HepG2 (cell line): ENCODE measurements around the gene ZFHX3. TPM values are rescaled to one million over a fixed set of nuclear protein-coding genes. Genes with fewer than 3 reads are reported as not detected.

Source experiments
- ARID5B ChIP-seq: IDR thresholded peaks from 2 replicates; pipeline ENCODE4 v1.4.0; 2020; ENCODE audit warnings: mild to moderate bottlenecking, missing genetic modification reagents
- CCAR2 ChIP-seq: fragments of 200-400 bp; formaldehyde crosslinking; optimal IDR thresholded peaks from 2 replicates; pipeline ENCODE3; 2018; ENCODE audit warnings: low read depth, mild to moderate bottlenecking, low read length, moderate library complexity
- FOXK1 ChIP-seq: sonication (generic); formaldehyde crosslinking; IDR thresholded peaks from 2 replicates; pipeline ENCODE4 v1.4.0; 2020; ENCODE audit warnings: low read depth, missing genetic modification reagents, borderline replicate concordance
- FOXM1 ChIP-seq: sonication (generic); formaldehyde crosslinking; IDR thresholded peaks from 2 replicates; pipeline ENCODE4 v1.5.0; 2020; ENCODE audit warnings: missing genetic modification reagents
- GMEB2 ChIP-seq: IDR thresholded peaks from 2 replicates; pipeline ENCODE4 v1.6.1; 2016; ENCODE audit warnings: missing biosample characterization, missing genetic modification reagents, low read depth
- JDP2 ChIP-seq: sonication (generic); formaldehyde crosslinking; IDR thresholded peaks from 2 replicates; pipeline ENCODE4 v1.8.1; 2022; ENCODE audit warnings: missing genetic modification reagents, borderline replicate concordance
- NCOA1 ChIP-seq: sonication (generic); formaldehyde crosslinking; IDR thresholded peaks from 2 replicates; pipeline ENCODE4 v1.9.0; 2021; ENCODE audit warnings: missing genetic modification reagents
- NFYB ChIP-seq: sonication (generic); formaldehyde crosslinking; IDR thresholded peaks from 2 replicates; pipeline ENCODE4 v1.4.0; 2020; ENCODE audit warnings: missing genetic modification reagents
- NR2C2 ChIP-seq: sonication (generic); formaldehyde crosslinking; IDR thresholded peaks from 2 replicates; pipeline ENCODE4 v1.4.0; 2020; ENCODE audit warnings: missing genetic modification reagents, mild to moderate bottlenecking, moderate library complexity, borderline replicate concordance
- POGZ ChIP-seq: sonication (generic); formaldehyde crosslinking; IDR thresholded peaks from 2 replicates; pipeline ENCODE4 v1.4.0; 2020; ENCODE audit warnings: mild to moderate bottlenecking, missing genetic modification reagents
- SMAD9 ChIP-seq: sonication (generic); formaldehyde crosslinking; IDR thresholded peaks from 2 replicates; pipeline ENCODE4 v1.5.1; 2020; ENCODE audit warnings: mild to moderate bottlenecking, missing genetic modification reagents
- XBP1 ChIP-seq: sonication (generic); formaldehyde crosslinking; IDR thresholded peaks from 2 replicates; pipeline ENCODE4 v1.5.0; 2020; ENCODE audit warnings: missing genetic modification reagents
- ZFP62 ChIP-seq: sonication (generic); formaldehyde crosslinking; IDR thresholded peaks from 2 replicates; pipeline ENCODE4 v1.4.0; 2020; ENCODE audit warnings: missing genetic modification reagents
- ZMYM2 ChIP-seq: sonication (generic); formaldehyde crosslinking; IDR thresholded peaks from 2 replicates; pipeline ENCODE4 v1.8.0; 2022; ENCODE audit warnings: mild to moderate bottlenecking, missing genetic modification reagents
- ZNF3 ChIP-seq: IDR thresholded peaks from 2 replicates; pipeline ENCODE4 v1.7.0; 2017; ENCODE audit warnings: inconsistent platforms
- ZNF460 ChIP-seq: sonication (generic); formaldehyde crosslinking; IDR thresholded peaks from 2 replicates; pipeline ENCODE4 v1.5.1; 2020; ENCODE audit warnings: missing genetic modification reagents, mild to moderate bottlenecking, borderline replicate concordance
- ZNF616 ChIP-seq: sonication (generic); formaldehyde crosslinking; IDR thresholded peaks from 2 replicates; pipeline ENCODE4 v1.5.0; 2020; ENCODE audit warnings: low read depth, mild to moderate bottlenecking, missing genetic modification reagents
- polyA plus RNA-seq, 8 experiments: library from polyadenylated mRNA; depleted of rRNA in 3 of 8; stranded (reverse) in 7 of 8; unstranded in 1 of 8; fragments of >200 nt; fragmentation: Illumina TruSeq in 4 of 8; extraction: Trizol in 4 of 8; gene quantifications; 2 replicates each; pipeline versions ENCODE4 v1.2.1 to v1.2.3, GENCODE V29; 2011 to 2016; ENCODE audit warnings: low read depth in 4 of 8, missing spikeins in 1 of 8, mixed read lengths in 1 of 8; ENCODE audit not compliant: insufficient read depth in 1 of 8
- total RNA-seq, 5 experiments: library from RNA; depleted of rRNA; stranded (reverse); fragments of >200 nt; fragmentation: Illumina TruSeq; extraction: Trizol; gene quantifications; 2 replicates each; pipeline ENCODE4 v1.2.3, GENCODE V29; 2016; ENCODE audit warnings: low read depth in 1 of 5
- TF ChIP-seq, protein P1 (sequence below): sonication (generic); formaldehyde crosslinking; IDR thresholded peaks from 2 replicates; pipeline ENCODE4 v1.5.0; 2020; ENCODE audit warnings: mild to moderate bottlenecking, missing genetic modification reagents
- TF ChIP-seq, protein P2 (sequence below), 2 experiments: sonication (generic) in 1 of 2; formaldehyde crosslinking in 1 of 2; IDR thresholded peaks; 2 replicates each; pipeline versions ENCODE4 v1.4.0 to v1.6.1; 2018 to 2020; ENCODE audit warnings: missing genetic modification reagents in 2 of 2, borderline replicate concordance in 1 of 2, low read depth in 1 of 2, mild to moderate bottlenecking in 1 of 2, missing biosample characterization in 1 of 2
- TF ChIP-seq, protein P3 (sequence below): sonication (generic); formaldehyde crosslinking; IDR thresholded peaks from 2 replicates; pipeline ENCODE4 v1.8.1; 2023; ENCODE audit warnings: missing genetic modification reagents, mild to moderate bottlenecking, borderline replicate concordance

Gene ZFHX3
- total and polyA plus RNA-seq, 2 of the 13 experiments (the other 11 are each of a cell fraction or from before 2014, with no cell fraction given), result 5.0 to 6.0 TPM

GRCh38 chr16:73071131-73071940 lies 23.4 kb upstream of the ZFHX3 start (continued):
- TF ChIP-seq XBP1 (no peak), NR2C2 (0 out of 2 replicates have a peak, but pooled peaks have one; percentile 24), FOXM1 (CRISPR knock-in tag) (no peak), ZNF460 (CRISPR knock-in tag) (no peak), POGZ (CRISPR knock-in tag) (no peak), ZNF616 (0 out of 2 replicates have a peak, but pooled peaks have one; percentile 45), ZNF3 (CRISPR knock-in tag) (0 out of 2 replicates have a peak, but pooled peaks have one; percentile 45), ZMYM2 (no peak), FOXK1 (CRISPR knock-in tag) (peak; percentile 62), CCAR2 (no peak), ARID5B (CRISPR knock-in tag) (peak; percentile 80), JDP2 (CRISPR knock-in tag) (no peak), NFYB (no peak), GMEB2 (CRISPR knock-in tag) (no peak), NCOA1 (no peak), ZFP62 (CRISPR knock-in tag) (no peak), SMAD9 (CRISPR knock-in tag) (no peak)
- TF ChIP-seq, protein P1, sequence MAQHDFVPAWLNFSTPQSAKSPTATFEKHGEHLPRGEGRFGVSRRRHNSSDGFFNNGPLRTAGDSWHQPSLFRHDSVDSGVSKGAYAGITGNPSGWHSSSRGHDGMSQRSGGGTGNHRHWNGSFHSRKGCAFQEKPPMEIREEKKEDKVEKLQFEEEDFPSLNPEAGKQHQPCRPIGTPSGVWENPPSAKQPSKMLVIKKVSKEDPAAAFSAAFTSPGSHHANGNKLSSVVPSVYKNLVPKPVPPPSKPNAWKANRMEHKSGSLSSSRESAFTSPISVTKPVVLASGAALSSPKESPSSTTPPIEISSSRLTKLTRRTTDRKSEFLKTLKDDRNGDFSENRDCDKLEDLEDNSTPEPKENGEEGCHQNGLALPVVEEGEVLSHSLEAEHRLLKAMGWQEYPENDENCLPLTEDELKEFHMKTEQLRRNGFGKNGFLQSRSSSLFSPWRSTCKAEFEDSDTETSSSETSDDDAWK, result no peak
- TF ChIP-seq, protein P2, sequence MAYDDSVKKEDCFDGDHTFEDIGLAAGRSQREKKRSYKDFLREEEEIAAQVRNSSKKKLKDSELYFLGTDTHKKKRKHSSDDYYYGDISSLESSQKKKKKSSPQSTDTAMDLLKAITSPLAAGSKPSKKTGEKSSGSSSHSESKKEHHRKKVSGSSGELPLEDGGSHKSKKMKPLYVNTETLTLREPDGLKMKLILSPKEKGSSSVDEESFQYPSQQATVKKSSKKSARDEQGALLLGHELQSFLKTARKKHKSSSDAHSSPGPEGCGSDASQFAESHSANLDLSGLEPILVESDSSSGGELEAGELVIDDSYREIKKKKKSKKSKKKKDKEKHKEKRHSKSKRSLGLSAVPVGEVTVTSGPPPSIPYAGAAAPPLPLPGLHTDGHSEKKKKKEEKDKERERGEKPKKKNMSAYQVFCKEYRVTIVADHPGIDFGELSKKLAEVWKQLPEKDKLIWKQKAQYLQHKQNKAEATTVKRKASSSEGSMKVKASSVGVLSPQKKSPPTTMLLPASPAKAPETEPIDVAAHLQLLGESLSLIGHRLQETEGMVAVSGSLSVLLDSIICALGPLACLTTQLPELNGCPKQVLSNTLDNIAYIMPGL (CRISPR knock-in tag; IDR thresholded peaks at IDR 0.05; ENCODE audit: borderline replicate concordance in 1 of 2, low read depth in 1 of 2), result peak in 1 of 2 experiments; percentile 51; a peak in 1 of 4 replicates
- TF ChIP-seq, protein P3, sequence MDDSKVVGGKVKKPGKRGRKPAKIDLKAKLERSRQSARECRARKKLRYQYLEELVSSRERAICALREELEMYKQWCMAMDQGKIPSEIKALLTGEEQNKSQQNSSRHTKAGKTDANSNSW, result no peak
